Effector CD4-positive, alpha-beta T cell (primary cell): ENCODE results near the gene LYRM4.

Experiments
- DNase-seq: peaks from one replicate; pipeline ENCODE4 v3.0.0-alpha.2; 2020
- total RNA-seq: gene quantifications from one replicate; lab custom pipeline; 2026; lab: John Stamatoyannopoulos, UW

Gene LYRM4
- total RNA-seq: 6.9 reads per million, percentile 25 among the genes with 10 or more reads in this experiment

- DNase-seq: peak; percentile 86
These were observed at the start of gene LYRM4, which contains the start of gene FARS2 for GRCh38 chr6:5260661-5261544. Gene LYRM4 (minus strand): TSS chr6:5260950. CDS start chr6:5260733, 217 bp downstream. Gene FARS2 (plus strand): TSS chr6:5261513.

GRCh38 chr6:5308066-5308465, 47.3 kb upstream of the LYRM4 start:
- DNase-seq: no peak

GRCh38 chr6:5307058-5307457, 46.3 kb upstream of the LYRM4 start:
- no peak for DNase-seq

- DNase-seq: no peak
These were observed 45.3 kb upstream of the LYRM4 start for GRCh38 chr6:5305968-5306626.

GRCh38 chr6:5303682-5304081, 42.9 kb upstream of the LYRM4 start:
- no peak for DNase-seq

GRCh38 chr6:5302995-5303622, 42.4 kb upstream of the LYRM4 start:
- peak; percentile 43 for DNase-seq

GRCh38 chr6:5302220-5302946, 41.6 kb upstream of the LYRM4 start:
- no peak for DNase-seq

DNA sequence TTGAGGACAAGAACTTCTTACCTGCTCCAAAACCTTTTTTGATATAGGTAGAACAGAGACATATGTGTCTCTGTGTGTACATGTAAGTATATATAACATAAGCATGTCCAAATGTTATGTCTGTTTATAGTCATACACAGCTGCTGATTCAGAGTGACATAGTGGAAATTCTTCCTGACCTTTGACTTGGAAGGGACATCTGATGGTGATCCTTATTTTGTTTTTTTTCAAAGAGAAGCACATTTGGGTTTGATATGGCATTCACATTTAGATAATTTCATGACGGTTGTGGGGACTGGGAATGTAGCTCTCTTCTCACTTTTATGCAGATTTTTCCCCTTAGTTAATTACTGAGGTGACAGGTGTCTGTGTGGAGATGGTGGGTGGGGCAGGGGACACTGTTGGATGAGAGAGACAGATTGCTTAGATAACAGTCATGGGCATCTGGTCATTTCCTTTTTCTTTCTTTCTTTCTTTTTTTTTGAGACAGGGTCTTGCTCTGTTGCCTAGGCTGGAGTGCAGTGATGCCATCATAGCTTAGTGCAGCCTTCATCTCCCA, 39.5 kb upstream of the LYRM4 start:
- no peak for DNase-seq

DNA sequence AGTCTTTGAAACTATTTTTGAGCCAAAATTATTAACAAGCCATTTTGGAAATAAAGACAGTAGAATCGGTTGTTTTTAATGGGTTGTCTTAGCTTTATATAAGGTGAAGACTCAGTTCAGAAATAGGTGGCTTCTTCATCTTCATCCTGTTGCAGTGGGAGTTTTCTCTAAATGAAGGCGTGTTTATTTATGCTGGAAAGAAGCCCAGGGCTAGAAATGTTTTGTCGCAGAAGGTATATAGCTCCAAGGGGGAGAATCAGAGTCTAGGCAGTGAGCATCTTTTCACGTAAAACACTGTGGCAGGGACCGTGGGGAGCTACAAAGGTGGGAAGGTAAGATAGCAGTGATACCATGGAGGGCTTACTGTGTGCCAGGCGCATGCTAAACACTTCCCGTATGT, 34.9 kb upstream of the LYRM4 start:
- no peak for DNase-seq

- DNase-seq: no peak
These were observed 33.9 kb upstream of the LYRM4 start for GRCh38 chr6:5294392-5295211.

DNA sequence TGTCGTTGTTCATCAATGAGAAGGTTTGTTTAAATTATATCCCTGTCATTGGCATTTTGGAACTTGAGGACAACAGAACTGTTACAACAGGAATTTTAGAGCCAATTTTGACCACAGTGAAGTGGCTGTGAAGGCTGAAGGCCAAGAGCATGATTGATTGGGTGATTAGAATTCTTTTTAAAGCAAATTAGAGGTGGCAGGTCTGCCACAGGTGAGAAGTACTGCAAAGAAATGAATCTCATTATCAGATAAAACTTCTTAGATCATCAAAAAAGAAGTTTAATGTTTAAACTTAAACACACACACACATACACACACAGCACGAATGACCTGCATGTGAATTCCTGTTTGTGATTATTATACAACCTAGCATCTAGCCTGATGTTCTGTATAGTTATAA, 32.9 kb upstream of the LYRM4 start:
- no peak for DNase-seq

GRCh38 chr6:5292154-5292553, 31.4 kb upstream of the LYRM4 start:
- DNase-seq: no peak

GRCh38 chr6:5290500-5290899, 29.8 kb upstream of the LYRM4 start:
- no peak for DNase-seq

DNA sequence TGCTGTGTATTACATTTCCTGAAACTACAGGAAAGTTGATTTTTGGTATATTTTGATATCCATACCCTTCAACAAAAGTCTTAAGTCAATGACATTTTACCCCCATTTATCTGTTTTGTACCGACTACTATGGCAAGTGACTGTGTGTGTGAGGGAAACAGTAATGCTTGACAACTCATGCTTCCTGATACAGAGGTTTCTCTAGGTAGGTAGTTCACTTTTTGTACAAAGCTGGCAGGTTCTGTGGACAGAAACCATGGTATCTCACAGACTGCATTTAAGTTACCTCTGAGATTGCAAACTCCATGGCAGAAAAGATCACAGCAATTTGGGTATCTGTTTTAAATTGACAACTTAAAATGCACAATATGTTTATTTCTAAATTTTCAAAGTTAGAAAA, 29.3 kb upstream of the LYRM4 start:
- DNase-seq: no peak

DNA sequence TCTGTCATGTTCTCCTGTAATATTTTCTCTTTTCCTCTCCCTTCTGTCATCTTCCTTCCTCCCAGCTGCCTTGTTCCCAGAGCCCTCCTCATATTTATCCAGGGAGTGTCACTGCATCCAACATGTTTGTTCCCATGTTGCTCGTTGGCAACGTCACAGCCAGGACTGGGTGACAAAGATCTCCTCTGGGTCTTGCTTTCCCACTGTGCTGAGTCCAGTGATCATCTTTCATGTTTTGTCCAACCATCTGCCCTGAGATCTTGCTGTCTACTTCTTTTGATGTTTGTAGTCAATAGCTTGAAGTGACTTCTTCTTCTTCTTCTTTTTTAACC, 27.2 kb upstream of the LYRM4 start:
- no peak for DNase-seq

GRCh38 chr6:5287205-5287965, 26.6 kb upstream of the LYRM4 start:
- DNase-seq: no peak

GRCh38 chr6:5286780-5287179, 26.0 kb upstream of the LYRM4 start:
- no peak for DNase-seq

- no peak for DNase-seq
These were observed 24.8 kb upstream of the LYRM4 start for GRCh38 chr6:5285526-5285925.

DNA sequence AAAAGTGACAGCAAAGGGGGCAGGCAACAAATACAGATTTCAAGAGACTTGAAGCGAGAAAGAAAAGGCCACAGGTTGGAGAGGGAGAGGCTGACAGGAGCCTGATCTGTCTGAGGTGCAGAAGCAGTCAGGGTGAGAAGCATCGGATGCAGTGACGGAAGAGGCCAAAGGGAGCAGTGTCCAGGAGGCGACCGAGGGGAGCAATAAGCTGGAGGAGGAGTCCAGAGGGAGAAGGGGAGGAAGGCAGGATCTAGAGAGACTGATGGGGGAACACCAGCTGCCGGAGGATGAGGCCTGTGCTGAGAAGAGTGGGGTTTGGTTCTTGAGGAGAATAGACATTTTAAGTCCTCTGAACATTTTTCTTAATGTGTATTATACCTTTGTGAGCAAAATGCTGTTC, 24.3 kb upstream of the LYRM4 start:
- DNase-seq: no peak

- no peak for DNase-seq
These were observed 21.5 kb upstream of the LYRM4 start for GRCh38 chr6:5282191-5282623.

- no peak for DNase-seq
These were observed 20.2 kb upstream of the LYRM4 start for GRCh38 chr6:5280920-5281319.
